Ureter (tissue), 1 donor: ENCODE data around the gene GPR135. TPM values are rescaled to one million over a fixed set of nuclear protein-coding genes. Genes with fewer than 3 reads are reported as not detected.
"Not testable (repeated sequence)": the region's sequence is repeated elsewhere in the genome, so short reads cannot be mapped to it uniquely, and the experiment has no call there.

Experiments used
- DNase-seq: peaks from one replicate; pipeline ENCODE4 v3.0.0-alpha.2; 2020; ENCODE audit warnings: low spot score
- total RNA-seq: library from RNA; stranded (reverse); gene quantifications from one replicate; pipeline ENCODE4 v1.2.4, GENCODE V29; 2023
- donor health status: DM: yes; HTN: yes; CAD: no.

GPR135 gene
- total RNA-seq, 1 donor from 2014 or later: 6.5 TPM

- no peak for DNase-seq
Measured at GRCh38 chr14:59474172-59474571, 9.0 kb upstream of the GPR135 start.

- peak; percentile 60 for DNase-seq
Measured at GRCh38 chr14:59464486-59465315, 479 bp downstream of the GPR135 start.

GRCh38 chr14:59463787-59464485 is 1.2 kb downstream of the GPR135 start:
- DNase-seq: no peak

GRCh38 chr14:59461891-59462290 is 3.3 kb downstream of the GPR135 start:
- no peak for DNase-seq

GRCh38 chr14:59460378-59460777 is 4.8 kb downstream of the GPR135 start:
- DNase-seq: no peak

GRCh38 chr14:59458486-59458885 is 6.7 kb downstream of the GPR135 start:
- no peak for DNase-seq

- DNase-seq: no peak
Measured at GRCh38 chr14:59455411-59455810, 9.8 kb downstream of the GPR135 start.

- DNase-seq: no peak
Measured at GRCh38 chr14:59454139-59454538, 11.0 kb downstream of the GPR135 start.

GRCh38 chr14:59451849-59452248 is 13.3 kb downstream of the GPR135 start:
- no peak for DNase-seq

GRCh38 chr14:59450716-59451115 is 14.5 kb downstream of the GPR135 start:
- DNase-seq: no peak

GRCh38 chr14:59448673-59449072 is 16.5 kb downstream of the GPR135 start:
- not testable (repeated sequence) for DNase-seq

- no peak for DNase-seq
Measured at GRCh38 chr14:59439256-59439965, 25.8 kb downstream of the GPR135 start.

- no peak for DNase-seq
Measured at GRCh38 chr14:59438195-59438647, 27.0 kb downstream of the GPR135 start.

GRCh38 chr14:59435987-59436386 is 29.2 kb downstream of the GPR135 start:
- no peak for DNase-seq

GRCh38 chr14:59435101-59435500 is 30.1 kb downstream of the GPR135 start:
- DNase-seq: no peak

GRCh38 chr14:59429790-59430189 is 35.4 kb downstream of the GPR135 start:
- no peak for DNase-seq

GRCh38 chr14:59428581-59429012 is 36.6 kb downstream of the GPR135 start:
- DNase-seq: no peak

- DNase-seq: no peak
Measured at GRCh38 chr14:59427653-59428580, 37.3 kb downstream of the GPR135 start.

GRCh38 chr14:59425322-59425935 is 39.8 kb downstream of the GPR135 start:
- no peak for DNase-seq

GRCh38 chr14:59424341-59425071 is 40.7 kb downstream of the GPR135 start:
- no peak for DNase-seq
